HEK293 (cell line): ENCODE results near the gene SORT1.
"Not testable (repeated sequence)": the region's sequence is repeated elsewhere in the genome, so short reads cannot be mapped to it uniquely, and the experiment has no call there.

Source experiments
- CTCF ChIA-PET: fragments of 350-600 bp; formaldehyde crosslinking; extraction: SDS; loops from one replicate; lab custom pipeline; 2021; ENCODE audit warnings: antibody characterized with exemption; lab: Yijun Ruan, JAX
- POLR2A ChIA-PET: fragments of 300-600 bp; formaldehyde crosslinking; extraction: SDS; loops from one replicate; lab custom pipeline; 2020; ENCODE audit warnings: antibody characterized with exemption, inconsistent platforms; lab: Yijun Ruan, JAX
- H3K27ac ChIP-seq: fragments of 200-500 bp; sonication (Bioruptor generic); 2 replicates; pipeline ENCODE4 v1.5.1; 2014; ENCODE audit warnings: low read depth, low read length, control low read depth, inconsistent platforms; ENCODE audit errors: extremely low read depth
- H3K36me3 ChIP-seq, 2 experiments: fragments of 200-500 bp in 1 of 2; sonication (Bioruptor generic) in 1 of 2; 1 replicate in 1 of 2; 2 replicates in 1 of 2; pipeline ENCODE4 v1.5.1; 2014 to 2017; ENCODE audit warnings: inconsistent platforms in 2 of 2, low read length in 2 of 2; ENCODE audit not compliant: control insufficient read depth in 2 of 2, insufficient read depth in 1 of 2
- H3K4me1 ChIP-seq: fragments of 200-500 bp; sonication (Bioruptor generic); 2 replicates; pipeline ENCODE4 v1.5.1; 2014; ENCODE audit warnings: mild to moderate bottlenecking, low read length, inconsistent platforms; ENCODE audit not compliant: control insufficient read depth, insufficient read depth
- H3K4me3 ChIP-seq: 2 replicates; pipeline ENCODE4 v1.5.1; 2011; ENCODE audit warnings: low read depth, mild to moderate bottlenecking, control low read depth, low read length, moderate library complexity
- H3K9me3 ChIP-seq: fragments of 200-500 bp; sonication (Bioruptor generic); 2 replicates; pipeline ENCODE4 v1.5.1; 2014; ENCODE audit warnings: low read depth, low read length, inconsistent platforms; ENCODE audit not compliant: control insufficient read depth, insufficient read depth
- ATF2 ChIP-seq: fragments of 450-650 bp; formaldehyde crosslinking; IDR thresholded peaks from 2 replicates; pipeline ENCODE4 v1.5.1; 2016; ENCODE audit warnings: missing biosample characterization, missing genetic modification characterization, low read depth
- PRDM10 ChIP-seq: fragments of 450-650 bp; formaldehyde crosslinking; IDR thresholded peaks from 2 replicates; pipeline ENCODE4 v1.5.1; 2016; ENCODE audit warnings: missing biosample characterization, missing genetic modification characterization
- TCF7L2 ChIP-seq: IDR thresholded peaks from 2 replicates; pipeline ENCODE4 v1.6.1; 2011; ENCODE audit warnings: low read depth, mild to moderate bottlenecking, inconsistent platforms, low read length, moderate library complexity, borderline replicate concordance
- ZBTB17 ChIP-seq: fragments of 450-650 bp; formaldehyde crosslinking; IDR thresholded peaks from 2 replicates; pipeline ENCODE4 v1.5.1; 2016; ENCODE audit warnings: missing biosample characterization, missing genetic modification characterization
- ZBTB20 ChIP-seq: fragments of 450-650 bp; formaldehyde crosslinking; IDR thresholded peaks from 2 replicates; pipeline ENCODE4 v1.5.1; 2016; ENCODE audit warnings: missing biosample characterization, missing genetic modification characterization
- ZFP37 ChIP-seq: fragments of 450-650 bp; formaldehyde crosslinking; IDR thresholded peaks from 2 replicates; pipeline ENCODE4 v1.5.1; 2016; ENCODE audit warnings: missing biosample characterization, missing genetic modification characterization
- ZNF335 ChIP-seq: fragments of 450-650 bp; formaldehyde crosslinking; conservative IDR thresholded peaks from 2 replicates; pipeline ENCODE4 v1.5.1; 2016; ENCODE audit warnings: missing biosample characterization, missing genetic modification characterization
- ZNF341 ChIP-seq: fragments of 450-650 bp; formaldehyde crosslinking; IDR thresholded peaks from 2 replicates; pipeline ENCODE4; 2016; ENCODE audit warnings: low read depth, missing biosample characterization, missing genetic modification characterization
- ZSCAN30 ChIP-seq: fragments of 450-650 bp; IDR thresholded peaks from 2 replicates; pipeline ENCODE4 v1.5.1; 2018; ENCODE audit warnings: missing biosample characterization, mild to moderate bottlenecking, missing genetic modification characterization, moderate library complexity
- TF ChIP-seq, protein P1 (sequence below): fragments of 450-650 bp; formaldehyde crosslinking; IDR thresholded peaks from 2 replicates; pipeline ENCODE4 v1.5.1; 2016; ENCODE audit warnings: missing biosample characterization, missing genetic modification characterization
- TF ChIP-seq, protein P2 (sequence below): fragments of 450-650 bp; formaldehyde crosslinking; IDR thresholded peaks from 2 replicates; pipeline ENCODE4 v1.5.1; 2017; ENCODE audit warnings: missing biosample characterization, missing genetic modification characterization

SORT1 gene

GRCh38 chr1:109395282-109395599 lies 2.5 kb downstream of the SORT1 start:
- not testable (repeated sequence) for H3K36me3 ChIP-seq, H3K27ac ChIP-seq, H3K4me3 ChIP-seq, H3K9me3 ChIP-seq
- ChIA-PET POLR2A (interaction anchor here (1.6 to 3.2 kb wide), 2 partner anchors 12 to 295 kb away, joined by 3 to 10 read pairs; no protein-coding TSS in a partner anchor), CTCF (interaction anchor here (0.6 to 7.8 kb wide), 5 partner anchors 38 to 131 kb away, joined by 3 to 126 read pairs (median 3); no protein-coding TSS in a partner anchor)
- H3K4me1 ChIP-seq, result peaks cover 16% of the 10 kb centered on the region

GRCh38 chr1:109394591-109395281 lies 3.0 kb downstream of the SORT1 start:
- Histone ChIP-seq H3K4me1 (peaks cover 16% of the 10 kb centered on the region), H3K27ac (no peak overlapping the region), H3K36me3 (no peaks in the 10 kb centered on the region), H3K4me3 (no peak overlapping the region), H3K9me3 (no peaks in the 10 kb centered on the region)
- ChIA-PET POLR2A (interaction anchor here (1.1 to 1.6 kb wide), 2 partner anchors 12 to 112 kb away, joined by 3 read pairs; partner anchors contain the start of gene PSRC1), CTCF (interaction anchor here (0.6 to 7.8 kb wide), 5 partner anchors 11 to 116 kb away, joined by 3 to 126 read pairs (median 3); no protein-coding TSS in a partner anchor)
- TF ChIP-seq, protein P1, sequence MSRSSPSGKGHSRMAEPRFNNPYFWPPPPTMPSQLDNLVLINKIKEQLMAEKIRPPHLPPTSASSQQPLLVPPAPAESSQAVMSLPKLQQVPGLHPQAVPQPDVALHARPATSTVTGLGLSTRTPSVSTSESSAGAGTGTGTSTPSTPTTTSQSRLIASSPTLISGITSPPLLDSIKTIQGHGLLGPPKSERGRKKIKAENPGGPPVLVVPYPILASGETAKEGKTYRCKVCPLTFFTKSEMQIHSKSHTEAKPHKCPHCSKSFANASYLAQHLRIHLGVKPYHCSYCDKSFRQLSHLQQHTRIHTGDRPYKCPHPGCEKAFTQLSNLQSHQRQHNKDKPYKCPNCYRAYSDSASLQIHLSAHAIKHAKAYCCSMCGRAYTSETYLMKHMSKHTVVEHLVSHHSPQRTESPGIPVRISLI (tag by site-specific recombination), result peak; percentile 78
- TF ChIP-seq ZFP37 (tag by site-specific recombination), result no peak
- TF ChIP-seq, all 188 proteins: peak for 1

- peaks cover 0 to 4% of the 10 kb centered on the region in 2 experiments; a peak in 1 of 3 replicates for H3K36me3 ChIP-seq
- ChIA-PET CTCF (interaction anchor here (1.2 to 4.7 kb wide), 3 partner anchors 10 to 116 kb away, joined by 3 to 23 read pairs (median 3); no protein-coding TSS in a partner anchor), POLR2A (interaction anchor here (1.1 to 2.1 kb wide), 2 partner anchors 10 to 111 kb away, joined by 3 to 5 read pairs; partner anchors contain the start of gene PSRC1)
- peak overlapping the region; percentile 48; the same call in 1 of the 2 replicates for H3K27ac ChIP-seq
- H3K9me3 ChIP-seq, result no peaks in the 10 kb centered on the region
- no peak overlapping the region for H3K4me3 ChIP-seq
- TF ChIP-seq TCF7L2, result no peak
- no peak for TF ChIP-seq ZSCAN30 (tag by site-specific recombination)
- TF ChIP-seq ATF2 (tag by site-specific recombination), result 0 out of 2 replicates have a peak, but pooled peaks have one; percentile 36
- peaks cover 16% of the 10 kb centered on the region for H3K4me1 ChIP-seq
These were observed 4.0 kb downstream of the SORT1 start for GRCh38 chr1:109393617-109394233.

- CTCF ChIA-PET, result interaction anchor here (0.6 to 4.7 kb wide), 4 partner anchors 10 to 115 kb away, joined by 3 to 23 read pairs (median 3); no protein-coding TSS in a partner anchor
- Histone ChIP-seq H3K4me1 (peaks cover 16% of the 10 kb centered on the region), H3K4me3 (peak overlapping the region; percentile 5), H3K9me3 (no peaks in the 10 kb centered on the region), H3K27ac (peak overlapping the region; percentile 48), H3K36me3 (peaks cover 0 to 4% of the 10 kb centered on the region in 2 experiments; a peak in 1 of 3 replicates)
- POLR2A ChIA-PET, result interaction anchor here (1.1 to 2.1 kb wide), 2 partner anchors 10 to 110 kb away, joined by 3 to 5 read pairs; partner anchors contain the start of gene PSRC1
- no peak for TF ChIP-seq ZNF341 (tag by site-specific recombination)
- TF ChIP-seq ZNF335, result peak; percentile 57
- TF ChIP-seq, protein P2, sequence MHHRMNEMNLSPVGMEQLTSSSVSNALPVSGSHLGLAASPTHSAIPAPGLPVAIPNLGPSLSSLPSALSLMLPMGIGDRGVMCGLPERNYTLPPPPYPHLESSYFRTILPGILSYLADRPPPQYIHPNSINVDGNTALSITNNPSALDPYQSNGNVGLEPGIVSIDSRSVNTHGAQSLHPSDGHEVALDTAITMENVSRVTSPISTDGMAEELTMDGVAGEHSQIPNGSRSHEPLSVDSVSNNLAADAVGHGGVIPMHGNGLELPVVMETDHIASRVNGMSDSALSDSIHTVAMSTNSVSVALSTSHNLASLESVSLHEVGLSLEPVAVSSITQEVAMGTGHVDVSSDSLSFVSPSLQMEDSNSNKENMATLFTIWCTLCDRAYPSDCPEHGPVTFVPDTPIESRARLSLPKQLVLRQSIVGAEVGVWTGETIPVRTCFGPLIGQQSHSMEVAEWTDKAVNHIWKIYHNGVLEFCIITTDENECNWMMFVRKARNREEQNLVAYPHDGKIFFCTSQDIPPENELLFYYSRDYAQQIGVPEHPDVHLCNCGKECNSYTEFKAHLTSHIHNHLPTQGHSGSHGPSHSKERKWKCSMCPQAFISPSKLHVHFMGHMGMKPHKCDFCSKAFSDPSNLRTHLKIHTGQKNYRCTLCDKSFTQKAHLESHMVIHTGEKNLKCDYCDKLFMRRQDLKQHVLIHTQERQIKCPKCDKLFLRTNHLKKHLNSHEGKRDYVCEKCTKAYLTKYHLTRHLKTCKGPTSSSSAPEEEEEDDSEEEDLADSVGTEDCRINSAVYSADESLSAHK, result peak; percentile 84
- TF ChIP-seq PRDM10, result peak; percentile 84
- TF ChIP-seq ZBTB17 (tag by site-specific recombination), result 0 out of 2 replicates have a peak, but pooled peaks have one; percentile 55
- peak; percentile 68 for TF ChIP-seq ZBTB20 (tag by site-specific recombination)
These were observed 4.7 kb downstream of the SORT1 start for GRCh38 chr1:109392788-109393616.
